Glomerular visceral epithelial cell (primary cell): ENCODE measurements around the gene WDR91.

Experiments
- DNase-seq: peaks from one replicate; pipeline ENCODE4 v3.0.0-alpha.2; 2016; ENCODE audit errors: extremely low spot score

The WDR91 gene

GRCh38 chr7:135197906-135198655, 13.2 kb downstream of the WDR91 start:
- DNase-seq: no peak

- no peak for DNase-seq
These were observed 14.0 kb downstream of the WDR91 start for GRCh38 chr7:135197343-135197742.

- DNase-seq: no peak
These were observed 15.2 kb downstream of the WDR91 start for GRCh38 chr7:135195968-135196629.

GRCh38 chr7:135195156-135195555, 16.2 kb downstream of the WDR91 start:
- DNase-seq: no peak

GRCh38 chr7:135194494-135195095, 16.7 kb downstream of the WDR91 start:
- peak; percentile 9 for DNase-seq

- DNase-seq: peak; percentile 70
These were observed 17.7 kb downstream of the WDR91 start for GRCh38 chr7:135193615-135194081.

- DNase-seq: no peak
These were observed 18.3 kb downstream of the WDR91 start for GRCh38 chr7:135192914-135193536.

DNA sequence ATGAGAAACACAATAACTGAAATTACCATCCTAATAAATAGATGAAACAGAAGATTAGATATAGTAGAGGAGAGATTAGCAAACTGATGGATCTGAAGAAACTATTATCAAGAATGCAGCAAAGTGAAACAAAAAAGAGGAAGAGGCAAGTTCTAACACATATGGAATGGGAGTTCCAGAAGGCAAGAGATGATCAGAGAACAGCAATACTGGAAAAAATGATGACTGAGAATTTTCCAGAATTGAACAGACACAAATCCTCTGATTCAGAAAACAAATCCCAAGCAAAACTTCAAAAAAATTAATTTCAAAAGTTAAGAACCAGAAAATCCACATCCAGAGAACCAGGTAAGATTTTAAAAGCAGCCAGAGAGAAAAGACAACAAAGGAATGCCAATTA, 20.6 kb downstream of the WDR91 start:
- no peak for DNase-seq

- no peak for DNase-seq
These were observed 21.4 kb downstream of the WDR91 start for GRCh38 chr7:135189961-135190360.

GRCh38 chr7:135189221-135189662, 22.1 kb downstream of the WDR91 start:
- DNase-seq: no peak

- no peak for DNase-seq
These were observed 22.9 kb downstream of the WDR91 start for GRCh38 chr7:135188298-135188984.

- no peak for DNase-seq
These were observed 24.5 kb downstream of the WDR91 start for GRCh38 chr7:135186841-135187253.

DNA sequence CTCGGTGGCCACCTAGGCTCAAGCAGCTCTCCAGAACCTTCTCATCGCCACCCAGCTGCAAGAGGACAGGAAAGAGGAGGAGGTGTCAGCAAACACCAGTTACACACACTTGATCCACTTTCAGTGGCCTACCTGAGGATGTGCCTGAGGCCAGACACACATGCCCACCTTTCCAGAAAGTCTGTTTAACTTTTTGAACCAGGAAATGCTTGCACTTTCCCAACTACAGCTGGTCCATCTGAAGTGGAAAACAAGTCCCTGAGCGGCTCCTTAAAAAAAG, 25.1 kb downstream of the WDR91 start:
- DNase-seq: no peak

DNA sequence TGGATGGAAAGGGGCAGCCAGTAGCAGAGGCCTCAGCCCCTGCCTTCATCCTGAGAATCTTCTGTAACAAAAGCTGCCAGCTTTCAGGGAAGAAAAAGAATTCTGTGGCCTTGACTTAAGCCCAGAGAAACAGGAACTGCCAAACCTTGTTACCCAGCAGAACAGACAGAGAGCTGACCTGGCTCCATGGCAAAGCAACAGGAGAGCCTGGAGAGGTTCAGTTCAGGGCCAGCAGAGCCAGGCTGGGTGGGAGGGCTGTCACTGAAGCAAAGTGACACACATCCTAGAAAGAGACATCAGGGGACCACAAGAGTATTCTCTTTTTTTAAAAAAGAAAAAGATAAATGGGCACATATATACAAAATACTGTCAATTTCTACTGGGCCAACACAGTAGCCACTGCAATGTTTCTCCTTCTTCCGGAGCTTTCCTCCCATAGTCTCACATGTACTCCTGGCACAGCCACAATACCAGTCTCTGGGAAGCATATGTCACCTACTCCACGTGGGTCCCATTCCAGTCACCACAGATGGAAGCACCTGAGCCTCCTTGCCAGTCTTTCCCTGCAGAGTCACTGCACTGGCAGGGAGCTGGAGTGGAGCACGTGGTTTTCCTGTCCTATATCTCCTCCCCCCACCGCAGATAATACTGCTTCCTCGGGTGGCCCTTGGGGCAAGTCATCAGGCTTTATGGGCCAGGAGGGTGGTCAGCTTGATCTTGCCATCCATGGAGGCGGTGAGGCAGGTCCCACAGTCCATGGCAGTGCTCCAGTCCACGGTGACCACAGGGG, 25.7 kb downstream of the WDR91 start:
- no peak for DNase-seq

DNA sequence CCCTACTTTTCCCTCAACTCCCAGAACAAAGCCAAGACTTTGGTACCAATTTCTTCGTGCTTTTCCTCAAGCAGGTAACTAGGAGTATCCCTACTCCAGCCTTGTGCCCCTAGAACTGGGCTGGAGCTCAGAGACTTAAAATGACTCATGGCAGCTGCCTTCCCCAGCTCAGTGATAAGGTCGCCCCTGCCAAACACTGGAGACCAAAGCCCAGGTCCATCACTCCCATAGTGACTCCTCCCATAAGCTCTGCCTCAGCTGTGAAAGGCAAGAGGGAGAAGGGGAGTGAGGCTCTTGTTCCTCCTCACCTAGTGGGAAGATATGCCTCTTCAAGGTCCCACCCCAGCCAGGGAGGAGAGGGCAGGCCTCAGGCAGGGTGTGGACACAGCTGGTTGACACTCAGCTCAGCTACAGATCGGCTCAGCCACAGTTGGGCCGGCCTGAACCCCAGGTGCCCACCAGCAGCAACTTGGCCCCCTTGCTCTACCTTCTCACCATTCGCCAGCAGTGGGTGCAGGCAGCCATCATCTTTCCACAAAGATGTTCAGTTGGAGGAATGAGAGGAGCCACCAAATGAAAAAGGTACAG, 27.0 kb downstream of the WDR91 start:
- no peak for DNase-seq

GRCh38 chr7:135183478-135183877, 27.8 kb downstream of the WDR91 start:
- no peak for DNase-seq

DNA sequence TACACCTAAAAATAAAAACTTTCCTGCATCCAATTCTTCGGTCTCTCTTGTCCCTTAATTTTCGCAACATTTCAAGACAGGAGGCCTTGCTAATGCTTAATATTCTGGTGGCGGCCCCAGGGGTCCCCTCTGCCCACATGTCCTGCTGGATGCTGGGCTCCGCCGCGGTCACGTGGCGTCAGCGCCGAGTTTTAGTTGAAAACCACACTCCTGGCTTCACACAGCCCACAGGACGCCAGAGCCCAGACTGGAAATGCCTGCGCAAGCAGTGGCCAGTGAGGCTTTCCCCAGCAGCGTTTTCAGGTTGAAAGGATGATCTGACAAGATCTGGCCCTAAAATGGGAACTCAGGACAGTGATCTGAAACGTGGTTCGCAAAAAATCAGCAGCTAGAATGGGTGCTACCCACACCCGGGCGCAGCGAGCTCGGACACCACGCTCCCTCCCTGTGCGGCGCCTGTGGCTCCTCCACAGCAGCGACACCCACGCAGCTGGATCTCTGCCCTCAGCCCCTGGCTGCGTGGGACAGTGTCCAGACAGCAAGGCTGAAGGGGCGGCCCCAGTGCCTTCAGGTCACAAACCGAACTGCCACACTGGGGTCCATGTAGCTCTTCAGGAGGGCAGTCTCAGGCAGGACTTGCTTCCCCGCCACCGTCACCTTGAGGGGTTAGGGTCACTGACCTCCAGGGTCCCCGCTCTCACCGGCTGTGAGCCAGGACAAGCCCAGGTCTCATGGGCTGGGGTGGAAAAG, 29.2 kb downstream of the WDR91 start:
- DNase-seq: no peak

DNA sequence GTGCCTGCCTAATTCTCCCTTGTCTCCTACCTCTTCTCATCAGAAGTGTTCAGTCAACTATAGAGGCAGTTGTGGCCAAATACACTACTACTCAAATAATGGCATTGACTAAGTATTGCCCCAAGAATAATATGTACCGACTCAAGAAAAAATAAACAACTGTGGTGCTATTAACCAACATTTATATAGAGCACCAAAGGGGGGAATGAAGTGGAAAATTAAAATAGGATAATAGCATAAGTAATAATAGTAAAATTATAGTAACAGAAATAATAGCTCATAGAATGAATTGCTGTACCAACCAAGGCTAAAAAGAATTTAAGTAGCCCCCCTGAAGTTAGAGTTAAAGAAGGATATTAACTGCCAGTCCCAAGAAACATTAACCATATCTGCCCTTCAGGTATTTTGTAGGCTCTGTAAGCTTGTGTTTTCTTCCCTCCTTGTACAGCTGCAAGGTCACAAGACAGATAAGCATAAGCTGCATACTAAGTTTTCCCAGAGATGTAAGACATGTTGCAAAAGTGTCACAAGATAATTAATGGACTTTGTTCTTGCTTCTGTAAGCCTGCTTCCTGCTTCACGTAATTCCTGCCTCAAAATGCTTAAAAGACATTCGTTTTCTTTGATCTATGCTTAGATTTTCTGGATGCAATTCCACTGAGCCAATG, 29.9 kb downstream of the WDR91 start:
- DNase-seq: no peak

DNA sequence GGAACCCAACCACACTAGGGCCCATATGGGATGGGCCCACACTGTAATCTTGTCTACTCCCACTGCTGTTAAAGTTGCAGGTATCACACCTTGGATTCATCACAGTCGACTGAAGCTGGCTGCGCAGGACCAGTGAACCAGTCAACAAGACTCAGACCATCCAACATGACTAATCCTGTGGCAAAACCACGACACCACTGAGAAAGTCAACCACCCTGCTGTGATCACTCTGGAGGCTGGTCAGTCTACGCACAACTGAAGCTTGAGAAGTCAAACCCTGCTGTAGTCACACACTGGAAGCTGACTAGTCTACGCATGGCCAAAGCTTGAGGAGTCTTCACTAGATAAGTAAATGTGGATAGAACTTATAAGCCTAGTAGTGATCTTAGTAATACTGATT, 31.2 kb downstream of the WDR91 start:
- peak; percentile 45 for DNase-seq
